Lower lobe of right lung (tissue), 2 donors: ENCODE data around the gene NSG1. TPM values are rescaled to one million over a fixed set of nuclear protein-coding genes. Genes with fewer than 3 reads are reported as not detected.
A peak's percentile ranks its signal among the peaks of the same experiment; 100 is the strongest.

Experiments
- ATAC-seq, 2 donors: fragments of 200-7000 bp; cut with Tn5 transposase; one replicate each; pipeline ENCODE4 v1.9.1; 2020 to 2022; ENCODE audit warnings: mild to moderate bottlenecking in 2 of 2, moderate library complexity in 2 of 2
- DNase-seq: peaks from one replicate; pipeline ENCODE4 v3.0.0-alpha.2; 2020
- H3K27ac ChIP-seq: fragments of 200-600 bp; one replicate; pipeline ENCODE4 v1.8.0; 2022
- H3K27me3 ChIP-seq: fragments of 200-600 bp; one replicate; pipeline ENCODE4 v1.8.0; 2022; ENCODE audit warnings: low read depth
- H3K36me3 ChIP-seq: fragments of 200-600 bp; one replicate; pipeline ENCODE4 v1.8.0; 2022; ENCODE audit warnings: mild to moderate bottlenecking
- H3K4me1 ChIP-seq: fragments of 200-600 bp; one replicate; pipeline ENCODE4 v1.8.0; 2022
- H3K4me3 ChIP-seq: fragments of 200-600 bp; one replicate; pipeline ENCODE4 v1.8.0; 2022; ENCODE audit warnings: mild to moderate bottlenecking
- H3K9me3 ChIP-seq: fragments of 200-600 bp; one replicate; pipeline ENCODE4 v1.8.0; 2022
- CTCF ChIP-seq: fragments of 200-600 bp; IDR thresholded peaks from one replicate; pipeline ENCODE4 v1.8.0; 2022; ENCODE audit warnings: antibody characterized with exemption, mild to moderate bottlenecking
- intact Hi-C: fragments of 100-400 bp; cut with DNase I; formaldehyde crosslinking; loops from one replicate; pipeline ENCODE4 v1.11.0; 2022
- total RNA-seq: library from RNA; stranded (reverse); fragmentation: NEBNext Ultra II Directional; extraction: Animal tissue kit (Norgen Biotek cat#: 25700); gene quantifications from one replicate; pipeline ENCODE4 v1.2.1, GENCODE V29; 2021
- donor health status: DM: no; HTN: yes; CAD: no; lungs with severe emphysema.

NSG1 gene
- total RNA-seq, 1 donor from 2014 or later = 0.50 TPM

DNA sequence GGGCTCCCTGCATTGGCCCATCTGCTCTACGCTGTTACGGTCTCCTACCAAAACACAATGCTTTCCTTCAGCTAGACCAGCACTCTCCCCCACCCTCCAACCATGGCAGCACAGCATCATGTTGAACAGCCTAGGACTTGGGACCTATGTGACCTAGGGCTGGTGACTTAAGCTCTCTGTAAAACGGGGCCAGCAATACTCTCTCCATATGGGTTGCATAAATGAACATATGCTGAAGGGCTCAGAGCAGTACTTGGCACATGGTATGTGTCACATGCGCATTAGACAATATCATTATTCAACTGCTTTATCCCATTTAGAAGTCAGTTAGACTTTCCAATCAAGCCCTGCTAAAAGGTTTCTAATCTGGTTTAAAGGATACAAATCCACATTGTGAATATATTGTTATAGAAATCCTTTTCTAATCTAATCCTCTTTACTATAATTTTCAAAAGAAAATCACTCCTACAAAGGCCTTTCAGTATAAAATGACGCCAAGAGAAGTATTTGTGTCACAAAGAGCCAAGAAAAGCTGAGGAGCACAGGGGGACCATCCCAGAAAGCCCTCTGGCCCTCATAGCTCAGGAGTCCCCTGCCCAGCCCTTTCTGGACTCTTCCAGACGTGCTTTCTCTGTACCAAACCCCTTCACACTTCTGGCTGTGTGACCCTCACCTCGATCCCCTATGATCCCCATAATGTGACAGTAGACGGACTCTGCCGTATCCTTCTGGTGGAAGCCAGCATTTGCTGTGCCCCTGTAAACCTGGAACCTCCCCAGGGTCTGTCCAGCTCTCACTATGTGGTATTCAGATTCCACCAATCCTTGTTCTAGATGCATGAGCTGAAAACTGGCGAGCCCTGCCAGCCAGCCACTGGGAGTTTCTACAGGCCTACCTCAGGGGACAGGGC lies 42.3 kb downstream of the NSG1 start:
- peaks cover 75% of the 10 kb centered on the region for H3K36me3 ChIP-seq
- TF ChIP-seq CTCF = no peak
- H3K4me1 ChIP-seq = no peaks in the 10 kb centered on the region
- H3K9me3 ChIP-seq = no peaks in the 10 kb centered on the region
- no peak for DNase-seq
- no peak overlapping the region for H3K4me3 ChIP-seq
- no peak for ATAC-seq
- H3K27ac ChIP-seq = no peak overlapping the region
- intact Hi-C loops = no loop called here
- no peaks in the 10 kb centered on the region for H3K27me3 ChIP-seq

GRCh38 chr4:4430492-4431195 lies 43.7 kb downstream of the NSG1 start:
- Histone ChIP-seq H3K36me3 (peaks cover 73% of the 10 kb centered on the region), H3K9me3 (no peaks in the 10 kb centered on the region), H3K27me3 (no peaks in the 10 kb centered on the region), H3K4me3 (no peak overlapping the region), H3K4me1 (no peaks in the 10 kb centered on the region), H3K27ac (no peak overlapping the region)
- ATAC-seq (peak; percentile 39 to 47), DNase-seq (no peak)
- TF ChIP-seq CTCF = peak; percentile 41
- intact Hi-C loops = no loop called here

GRCh38 chr4:4432341-4433125 lies 45.6 kb downstream of the NSG1 start:
- DNase-seq (no peak), ATAC-seq (no peak)
- H3K27me3 ChIP-seq = no peaks in the 10 kb centered on the region
- H3K36me3 ChIP-seq = peaks cover 63% of the 10 kb centered on the region
- H3K9me3 ChIP-seq = no peaks in the 10 kb centered on the region
- no peaks in the 10 kb centered on the region for H3K4me1 ChIP-seq
- intact Hi-C loops = no loop called here
- TF ChIP-seq CTCF = no peak
- H3K4me3 ChIP-seq = no peak overlapping the region
- H3K27ac ChIP-seq = no peak overlapping the region

- DNase-seq = no peak
- Histone ChIP-seq H3K27me3 (no peaks in the 10 kb centered on the region), H3K9me3 (no peaks in the 10 kb centered on the region), H3K36me3 (peaks cover 63% of the 10 kb centered on the region), H3K27ac (no peak overlapping the region), H3K4me1 (no peaks in the 10 kb centered on the region), H3K4me3 (no peak overlapping the region)
- TF ChIP-seq CTCF = no peak
- intact Hi-C loops = no loop called here
- ATAC-seq = no peak
These were observed 47.0 kb downstream of the NSG1 start for GRCh38 chr4:4433941-4434340.

DNA sequence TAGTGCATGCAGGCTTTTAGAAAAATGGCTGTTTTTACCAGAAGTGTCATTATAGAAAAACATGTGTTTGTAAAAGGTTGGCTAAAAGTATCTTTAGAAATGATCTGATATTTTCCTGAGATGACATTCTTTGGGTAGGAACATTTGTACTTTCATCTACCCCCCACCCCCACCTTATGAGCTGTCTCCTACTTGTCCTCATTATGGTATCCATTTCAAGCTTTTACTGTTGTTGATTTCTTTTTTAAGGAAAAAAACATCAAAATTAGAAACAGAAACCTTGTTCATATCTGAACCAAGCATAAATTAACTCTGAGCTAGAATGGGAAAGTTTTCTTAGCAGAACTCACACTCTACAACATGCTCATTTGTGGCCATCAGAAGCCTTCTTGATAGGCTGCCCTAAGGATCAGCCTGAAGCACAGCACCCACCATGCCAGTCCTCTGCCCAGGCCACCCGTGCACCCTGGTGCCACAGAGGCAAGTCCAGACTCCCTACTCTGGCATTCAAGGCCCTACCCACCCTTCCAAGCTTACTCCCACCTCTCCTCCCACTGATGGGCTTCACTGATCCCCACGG lies 49.4 kb downstream of the NSG1 start:
- Histone ChIP-seq H3K36me3 (peaks cover 55% of the 10 kb centered on the region), H3K27ac (no peak overlapping the region), H3K4me1 (no peaks in the 10 kb centered on the region), H3K27me3 (no peaks in the 10 kb centered on the region), H3K4me3 (no peak overlapping the region), H3K9me3 (no peaks in the 10 kb centered on the region)
- DNase-seq (no peak), ATAC-seq (no peak)
- TF ChIP-seq CTCF = no peak
- intact Hi-C loops = no loop called here
